Ureter (tissue), 1 donor: ENCODE measurements around the gene CD58. TPM values are rescaled to one million over a fixed set of nuclear protein-coding genes. Genes with fewer than 3 reads are reported as not detected.
A peak's percentile ranks its signal among the peaks of the same experiment; 100 is the strongest.

Experiments used
- DNase-seq: peaks from one replicate; pipeline ENCODE4 v3.0.0-alpha.2; 2020; ENCODE audit warnings: low spot score
- total RNA-seq: library from RNA; stranded (reverse); gene quantifications from one replicate; pipeline ENCODE4 v1.2.4, GENCODE V29; 2023
- donor health status: DM: yes; HTN: yes; CAD: no.

The CD58 gene
- total RNA-seq, 1 donor from 2014 or later, result 24.5 TPM

GRCh38 chr1:116510361-116510760 is 60.5 kb downstream of the CD58 start:
- no peak for DNase-seq

GRCh38 chr1:116508984-116509980 is 61.5 kb downstream of the CD58 start:
- no peak for DNase-seq

- no peak for DNase-seq
Observed at GRCh38 chr1:116508085-116508983, 62.5 kb downstream of the CD58 start.

- DNase-seq, result no peak
Observed at GRCh38 chr1:116507631-116508030, 63.2 kb downstream of the CD58 start.

- DNase-seq, result no peak
Observed at GRCh38 chr1:116506132-116507004, 64.5 kb downstream of the CD58 start.

GRCh38 chr1:116504308-116505156 is 66.3 kb downstream of the CD58 start:
- DNase-seq, result peak; percentile 74

- peak; percentile 35 for DNase-seq
Observed at GRCh38 chr1:116503546-116504307, 67.1 kb downstream of the CD58 start.

GRCh38 chr1:116502671-116503314 is 68.0 kb downstream of the CD58 start:
- peak; percentile 29 for DNase-seq

- DNase-seq, result no peak
Observed at GRCh38 chr1:116501870-116502244, 69.0 kb downstream of the CD58 start.

GRCh38 chr1:116501125-116501869 is 69.5 kb downstream of the CD58 start:
- DNase-seq, result no peak

- DNase-seq, result peak; percentile 66
Observed at GRCh38 chr1:116498789-116499628, 71.8 kb downstream of the CD58 start.

GRCh38 chr1:116497656-116498055 is 73.2 kb downstream of the CD58 start:
- DNase-seq, result no peak

GRCh38 chr1:116496898-116497297 is 73.9 kb downstream of the CD58 start:
- no peak for DNase-seq

- DNase-seq, result no peak
Observed at GRCh38 chr1:116496380-116496779, 74.4 kb downstream of the CD58 start.

GRCh38 chr1:116495535-116495934 is 75.3 kb downstream of the CD58 start:
- DNase-seq, result no peak

- DNase-seq, result no peak
Observed at GRCh38 chr1:116494745-116495144, 76.1 kb downstream of the CD58 start.

- DNase-seq, result no peak
Observed at GRCh38 chr1:116494353-116494692, 76.5 kb downstream of the CD58 start.
